Measurements from ENCODE around the gene ALG9.

The ALG9 gene

DNA sequence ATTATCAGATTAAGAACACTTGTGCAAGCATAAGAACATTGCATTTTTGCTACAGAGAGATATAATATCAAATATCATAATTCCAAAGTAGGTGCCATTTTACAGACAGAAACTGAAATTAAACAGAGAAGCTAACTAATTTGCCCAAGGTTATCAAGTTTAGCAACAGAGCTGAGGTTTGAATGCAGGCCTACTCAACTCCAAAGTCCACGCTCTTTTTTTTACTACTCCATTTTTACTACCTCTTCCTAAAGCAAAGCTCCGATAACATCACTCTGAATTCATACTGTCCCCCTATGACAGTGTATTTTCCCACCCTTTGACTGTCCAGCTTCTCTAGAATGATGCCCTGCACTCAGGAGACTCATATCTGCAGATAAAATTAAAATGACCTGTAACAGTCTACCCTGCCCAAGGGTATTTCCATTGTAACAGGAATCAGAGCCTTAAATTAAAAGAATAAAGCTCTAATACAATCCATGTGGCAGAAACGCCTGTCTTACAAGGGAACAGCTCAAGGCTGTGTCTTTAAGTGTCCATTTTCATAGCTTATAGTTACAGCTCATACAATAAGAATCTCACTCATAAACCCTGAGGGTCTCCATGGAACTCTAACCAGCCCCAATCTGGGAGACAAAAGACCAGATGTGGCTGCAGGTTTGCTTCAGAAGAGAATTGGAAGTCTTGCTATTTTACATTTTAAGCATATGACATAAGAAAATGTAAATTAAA lies 36.8 kb downstream of the ALG9 start:
- no peak for DNase-seq

DNA sequence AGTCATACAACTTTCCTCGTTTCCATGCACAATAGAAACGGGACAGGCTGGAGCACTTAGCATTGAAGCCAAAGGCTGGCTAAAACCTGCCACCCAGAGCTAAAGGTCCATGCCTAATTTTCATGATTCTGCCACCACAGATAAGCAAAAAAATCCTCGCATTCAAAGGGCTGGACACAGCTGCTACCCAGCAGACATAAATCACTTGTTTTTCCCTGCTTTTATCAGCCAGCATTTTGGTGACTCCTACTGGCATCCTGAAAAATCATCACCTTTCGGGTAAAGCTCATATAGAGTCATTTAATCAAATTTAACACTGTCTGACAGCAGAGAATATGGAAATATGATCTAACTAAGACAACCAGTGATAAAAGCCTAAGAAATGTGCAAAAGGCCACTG lies 37.9 kb downstream of the ALG9 start:
- no peak for DNase-seq

DNA sequence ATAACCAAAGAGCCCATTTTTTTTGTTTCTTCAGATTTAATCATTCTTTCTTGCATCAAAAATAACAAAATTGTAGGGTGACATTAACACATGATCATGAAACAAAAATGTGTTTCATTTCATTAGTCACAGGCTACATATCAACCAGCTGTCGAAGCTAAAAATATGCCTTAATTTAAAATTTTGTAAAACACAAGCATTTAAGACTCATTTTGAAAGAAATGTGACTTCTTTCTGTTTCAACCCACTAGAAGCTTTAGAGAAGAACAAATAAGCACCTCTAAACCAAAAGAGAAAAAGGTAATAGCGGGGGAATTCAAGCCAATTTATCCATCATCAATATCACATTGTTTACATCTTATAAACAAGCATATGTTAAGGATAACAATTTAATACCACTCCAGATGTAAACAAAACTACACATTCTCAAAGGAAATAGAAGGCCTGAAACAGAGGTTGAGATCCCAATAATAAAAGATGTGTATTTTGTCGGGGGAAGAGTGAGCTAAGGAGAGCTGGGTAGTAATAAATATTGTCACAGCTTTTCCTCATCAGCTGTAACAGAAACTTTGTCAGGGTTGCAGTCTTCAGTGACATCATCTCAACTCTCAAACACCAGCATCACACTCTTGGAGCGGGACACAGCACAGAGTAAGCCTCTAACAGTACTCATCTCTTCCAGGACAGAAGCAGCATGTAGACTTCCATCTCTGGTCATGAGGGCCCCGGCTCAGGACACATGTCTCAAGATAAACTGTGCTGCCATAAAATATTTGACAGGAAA lies 42.0 kb downstream of the ALG9 start:
- DNase-seq: no peak

DNA sequence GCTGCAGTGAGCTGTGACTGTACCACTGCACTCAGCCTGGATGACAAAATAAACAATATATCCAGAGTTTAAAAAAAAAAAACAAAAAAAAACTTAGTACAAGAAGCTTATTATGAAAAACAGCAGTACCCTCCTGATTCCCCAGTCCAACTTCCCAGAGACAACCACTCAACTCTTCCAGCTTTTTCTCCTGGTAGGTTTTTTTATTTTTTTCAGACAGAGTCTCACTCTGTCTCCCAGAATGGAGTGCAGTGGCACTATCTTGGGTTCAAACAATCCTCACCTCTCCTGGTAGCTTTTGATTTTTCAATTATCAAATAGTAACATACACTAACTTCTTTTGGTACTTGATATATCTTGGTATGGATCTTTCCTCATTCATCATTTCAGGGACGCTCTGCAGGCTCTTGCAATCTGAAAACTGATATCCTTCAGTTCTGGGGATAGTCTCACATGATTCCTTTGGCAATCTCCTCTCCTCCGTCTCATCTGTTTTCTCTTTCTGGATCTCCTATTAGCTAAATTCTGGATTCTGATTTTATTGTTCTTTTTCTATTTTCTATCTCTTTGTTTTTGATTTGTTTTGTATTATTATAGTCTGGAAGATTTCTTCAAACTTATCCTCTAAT lies 44.9 kb downstream of the ALG9 start:
- no peak for DNase-seq

DNA sequence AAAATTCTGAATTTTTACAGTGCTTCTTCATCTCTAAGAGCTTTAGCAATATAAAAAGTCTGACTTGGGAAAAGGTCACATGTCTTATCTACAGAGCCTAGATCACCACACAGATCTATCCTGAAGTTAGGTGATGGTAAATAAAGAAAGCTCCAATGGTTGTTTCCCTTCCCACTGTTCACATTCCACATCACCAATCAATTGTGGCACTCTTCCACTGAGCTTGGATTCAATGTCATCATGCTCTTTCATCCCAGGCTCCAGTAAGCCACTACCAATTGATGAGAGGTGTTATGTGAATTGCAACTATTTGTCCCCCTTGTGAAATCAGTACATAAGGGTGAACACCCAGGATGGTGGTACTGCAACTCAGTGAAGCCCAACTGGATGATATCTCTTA lies 47.8 kb downstream of the ALG9 start:
- no peak for DNase-seq

DNA sequence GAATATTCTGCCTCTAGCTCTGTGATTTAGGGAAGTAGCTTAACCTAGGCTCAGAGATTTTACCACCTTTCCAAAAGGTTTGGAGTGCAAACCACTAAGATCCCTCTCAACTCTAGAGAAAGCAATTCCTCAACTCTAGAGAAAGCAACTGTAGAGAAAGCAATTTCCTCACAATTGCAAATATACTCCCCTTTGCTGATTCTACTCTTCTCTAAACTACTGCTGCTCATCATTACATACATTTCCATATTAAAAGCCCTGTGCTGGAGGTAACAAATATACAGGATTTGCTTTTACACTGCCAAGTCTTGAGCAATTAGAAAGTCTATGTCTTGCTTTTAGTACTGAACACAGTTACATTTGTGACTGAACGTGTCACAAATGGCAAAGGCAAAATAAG lies 48.2 kb downstream of the ALG9 start:
- DNase-seq: no peak

DNA sequence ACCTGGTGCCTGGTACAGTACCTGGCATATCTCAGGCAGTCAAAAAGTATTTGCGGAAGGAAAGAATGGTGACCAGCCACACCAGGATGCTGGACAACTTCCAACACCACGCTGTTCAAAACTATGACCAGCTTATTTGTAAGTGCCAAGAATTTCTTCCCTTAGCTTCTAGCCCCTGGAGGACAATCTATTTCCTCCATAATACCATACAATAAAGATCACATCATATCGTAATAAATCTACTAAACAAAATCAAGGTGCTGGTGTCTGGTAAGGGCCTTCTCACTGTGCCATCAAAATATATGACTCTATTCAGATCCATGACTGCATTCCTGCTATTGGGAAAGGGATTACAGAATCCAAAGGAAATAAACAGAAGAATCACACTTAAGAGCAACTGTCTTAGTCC lies 51.5 kb downstream of the ALG9 start:
- DNase-seq: no peak

DNA sequence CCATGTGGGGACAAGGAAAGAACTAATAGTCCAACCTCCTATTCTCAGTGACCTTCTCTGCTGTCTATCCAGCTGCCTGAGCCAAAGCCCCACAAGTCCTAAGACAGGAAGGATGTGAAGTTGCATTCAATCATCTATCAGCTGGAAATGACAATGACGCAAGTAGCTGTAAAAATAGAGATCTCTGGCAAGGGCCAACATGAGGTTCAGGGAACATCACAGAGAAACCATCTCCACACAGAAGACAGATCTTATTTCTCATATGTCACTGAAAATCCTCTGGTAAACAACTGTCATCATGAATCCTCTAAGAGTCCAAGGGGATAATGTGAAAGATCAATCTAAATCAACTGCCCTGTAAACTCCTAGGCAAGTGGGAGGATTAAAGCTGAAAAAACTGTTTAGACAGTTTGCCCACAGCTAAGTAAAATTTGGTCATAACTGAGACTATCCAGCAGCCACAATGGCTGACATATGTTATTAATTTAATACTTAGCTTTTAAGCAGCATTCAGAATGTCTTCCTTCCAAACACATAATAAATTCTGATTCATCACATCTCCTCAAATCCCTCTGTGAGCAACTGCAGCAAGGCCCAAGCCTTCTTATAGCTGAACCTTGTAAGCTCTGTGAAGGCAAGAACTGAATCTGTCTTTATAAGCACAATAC lies 52.1 kb downstream of the ALG9 start:
- no peak for DNase-seq

DNA sequence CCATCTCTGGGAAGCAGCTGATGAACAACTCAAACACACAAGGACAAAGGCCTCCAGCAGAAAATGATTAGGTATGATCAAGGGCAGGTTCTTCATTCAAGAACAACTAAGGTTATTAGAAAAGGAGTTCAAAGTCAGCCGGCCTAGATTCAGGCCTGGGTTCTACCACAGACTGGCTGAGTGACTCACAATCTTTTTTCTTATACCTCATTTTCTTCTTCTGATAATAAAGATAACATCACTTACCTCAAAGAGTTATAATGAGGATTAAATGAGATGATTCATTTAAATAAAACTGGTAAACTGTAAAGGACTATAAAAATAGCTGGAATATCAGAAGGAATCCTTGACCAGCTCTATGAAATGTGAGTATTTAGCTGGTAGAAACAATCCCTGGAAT lies 55.9 kb downstream of the ALG9 start:
- no peak for DNase-seq

DNA sequence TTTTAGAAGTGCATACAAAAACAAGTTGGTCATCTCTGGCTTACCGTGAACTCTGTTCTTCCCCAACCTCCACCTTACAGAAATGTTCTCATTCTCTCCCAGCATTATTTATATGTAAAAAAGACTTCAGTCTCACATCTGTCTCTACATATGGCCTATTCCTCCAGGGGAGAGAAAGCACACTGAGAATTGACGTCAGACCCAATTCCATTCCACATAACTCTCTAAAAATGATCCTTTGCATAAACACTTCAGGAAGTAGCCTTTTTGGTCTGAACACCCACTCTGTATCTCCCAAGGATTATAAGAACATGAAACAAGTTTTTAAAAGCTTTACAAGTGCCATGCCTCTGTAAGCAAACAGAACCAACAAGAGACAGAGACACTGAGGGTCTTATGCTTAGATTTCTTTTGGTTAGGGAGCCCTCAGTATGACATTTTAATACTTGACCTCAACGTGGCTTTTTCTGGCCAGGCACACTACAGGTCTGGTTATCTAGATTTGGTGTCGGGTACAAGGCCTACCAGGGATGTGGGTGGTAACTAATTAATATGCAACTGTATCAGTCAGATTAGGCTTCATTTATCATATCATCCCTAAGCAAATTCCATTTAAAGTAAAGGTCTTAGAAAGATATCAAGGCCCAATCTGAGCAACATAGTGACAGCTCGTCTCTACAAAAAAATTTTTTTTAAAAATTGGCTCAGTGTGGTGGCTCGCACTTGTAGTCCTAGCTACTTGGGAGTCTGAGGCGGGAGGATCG lies 56.6 kb downstream of the ALG9 start:
- DNase-seq: no peak

DNA sequence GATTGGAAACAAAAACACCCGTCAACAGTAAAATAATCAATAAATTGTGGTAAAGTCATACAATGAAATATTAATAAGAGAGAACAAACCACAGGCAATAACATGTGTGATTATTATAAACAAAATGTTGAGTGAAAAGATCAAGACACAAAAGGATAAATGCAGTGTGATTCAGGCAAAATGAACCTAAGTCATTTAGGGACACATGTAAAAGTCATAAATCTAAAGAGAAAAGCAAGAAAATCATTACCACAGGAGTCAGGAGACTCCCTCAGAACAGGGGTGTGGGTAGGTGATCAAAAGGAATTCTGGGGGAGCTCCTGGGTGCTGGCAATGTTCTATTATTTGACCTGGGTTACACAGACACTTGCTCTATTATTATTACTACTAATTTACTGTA lies 57.3 kb downstream of the ALG9 start:
- no peak for DNase-seq

DNA sequence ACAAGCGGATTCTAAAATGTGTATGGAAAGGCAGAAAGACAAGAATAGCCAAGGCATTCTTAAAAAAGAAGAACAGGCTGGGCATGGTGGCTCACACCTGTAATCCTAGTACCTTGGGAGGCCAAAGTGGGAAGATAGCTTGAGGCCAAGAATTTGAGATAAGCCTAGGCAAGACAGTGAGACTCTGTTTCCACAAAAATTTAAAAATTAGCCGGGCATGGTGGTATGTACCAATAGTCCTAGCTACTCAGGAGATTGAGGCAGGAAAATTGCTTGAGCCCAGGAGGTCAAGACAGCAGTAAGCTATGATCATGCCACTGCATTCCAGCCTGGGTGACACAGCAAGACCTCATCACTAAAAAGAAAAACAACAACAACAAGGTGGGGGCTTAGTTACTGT lies 59.2 kb downstream of the ALG9 start:
- DNase-seq: no peak

DNA sequence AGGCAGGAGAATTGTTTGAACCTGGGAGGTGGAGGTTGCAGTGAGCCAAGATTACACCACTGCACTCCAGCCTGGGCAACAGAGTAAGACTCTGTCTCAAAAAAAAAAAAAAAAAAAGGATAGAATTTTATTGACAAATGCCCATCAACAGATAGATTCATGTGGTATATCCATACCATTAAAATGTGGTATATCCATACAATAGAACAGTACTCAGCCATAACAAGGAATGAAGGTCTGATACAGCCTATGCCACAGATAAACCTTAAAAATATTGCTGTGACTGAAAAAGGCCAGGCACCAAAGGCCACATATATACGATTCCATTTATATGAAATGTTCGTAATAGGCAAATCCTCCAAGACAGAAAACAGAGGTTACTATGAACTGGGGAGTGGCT lies 59.9 kb downstream of the ALG9 start:
- no peak for DNase-seq

DNA sequence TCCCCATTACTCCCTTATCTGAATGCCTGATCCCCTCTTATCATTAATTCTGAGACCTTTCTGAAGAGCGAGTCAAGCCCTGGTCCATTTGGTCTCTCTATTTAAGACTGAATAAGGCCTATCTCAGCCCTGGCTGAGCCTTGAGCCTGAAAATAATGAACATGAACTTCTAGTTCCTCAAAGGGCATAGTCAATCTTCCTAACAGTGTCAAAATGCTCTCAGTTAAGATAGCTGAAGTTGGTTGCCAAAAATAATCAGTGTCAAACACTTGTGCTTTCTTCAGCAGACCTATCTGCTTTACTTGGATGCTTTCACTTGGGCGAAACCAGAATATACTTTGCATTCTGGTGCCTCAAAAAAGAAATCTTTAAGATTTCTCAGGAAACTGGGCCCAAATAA lies 62.5 kb downstream of the ALG9 start:
- DNase-seq: no peak

DNA sequence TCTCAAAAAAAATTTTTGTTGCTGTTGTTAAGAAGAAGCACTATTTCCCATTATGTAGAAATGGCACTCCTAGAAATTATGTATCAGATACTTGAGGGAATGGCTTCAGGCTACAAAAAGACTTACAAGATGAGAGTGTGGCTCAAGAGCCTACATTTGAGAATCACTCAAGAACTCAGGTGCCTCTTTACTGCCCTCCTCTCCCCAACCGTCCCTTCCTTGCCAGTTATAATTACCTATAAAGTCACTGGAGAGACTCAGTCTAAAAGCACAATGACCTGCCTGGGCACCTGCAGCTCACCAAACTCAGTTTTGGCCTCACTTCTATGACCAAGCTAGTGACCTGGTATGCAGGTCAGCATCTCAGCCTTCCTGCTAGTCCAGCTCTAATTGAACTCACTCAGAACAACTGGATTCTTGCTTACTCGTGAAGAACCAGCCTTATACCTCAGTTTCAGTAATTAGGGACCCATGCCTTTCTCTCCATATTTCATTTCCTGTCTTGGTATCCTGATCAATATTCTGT lies 63.3 kb downstream of the ALG9 start:
- DNase-seq: no peak

DNA sequence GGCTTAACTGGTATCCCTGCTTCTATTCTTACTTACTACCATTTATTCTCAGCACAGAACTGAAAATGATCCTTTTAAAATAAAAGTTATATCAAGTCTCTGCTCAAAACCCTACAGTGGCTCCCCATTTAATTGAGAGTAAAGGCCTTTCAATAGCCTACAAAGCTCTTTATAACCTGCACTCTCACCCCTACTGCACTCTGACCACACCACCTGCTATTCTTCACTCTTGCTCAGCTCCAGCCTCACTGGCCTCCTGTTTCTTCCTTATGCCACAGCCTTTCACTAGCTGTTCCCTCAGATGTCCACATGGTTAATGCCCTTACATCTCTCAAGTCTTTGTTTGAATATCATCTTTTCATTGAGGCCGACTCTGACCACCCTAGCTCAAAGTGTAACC lies 64.3 kb downstream of the ALG9 start:
- no peak for DNase-seq

DNA sequence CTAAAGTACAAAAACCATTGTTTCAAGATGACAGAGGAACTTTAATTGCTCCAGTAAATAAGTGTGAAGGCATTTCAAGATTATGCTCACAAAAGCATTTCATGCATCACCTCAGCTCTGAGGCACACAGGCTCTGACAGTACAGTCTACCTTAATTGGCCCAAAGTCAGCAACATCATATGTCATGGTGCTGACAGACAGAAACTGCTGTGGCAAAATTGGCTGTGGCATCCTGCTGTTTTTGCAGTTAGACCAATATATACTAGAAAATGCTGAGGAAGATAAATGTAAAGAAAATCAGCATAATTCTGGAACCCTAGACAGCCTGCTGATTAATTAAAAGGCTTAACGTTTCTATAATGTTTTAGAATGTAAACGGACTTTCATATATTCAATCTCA lies 70.2 kb downstream of the ALG9 start:
- DNase-seq: no peak

DNA sequence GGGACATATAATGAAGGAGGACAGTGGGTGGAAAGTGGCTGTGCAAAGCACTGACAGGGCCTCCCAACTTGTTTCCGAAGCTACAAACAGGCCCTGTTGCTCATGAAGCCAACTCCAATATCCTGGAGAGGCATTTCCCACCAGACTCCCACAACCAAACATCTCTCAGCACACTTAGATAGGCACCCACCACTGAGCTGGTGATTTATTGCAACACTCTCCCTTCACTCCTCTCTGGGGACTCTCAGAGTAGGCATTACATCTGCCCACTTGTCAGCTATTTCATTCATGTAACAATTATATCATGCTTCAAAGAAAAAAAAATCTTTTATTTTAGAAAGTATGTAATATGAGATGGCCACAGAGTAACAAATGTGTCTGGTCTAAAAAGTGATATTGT lies 73.1 kb downstream of the ALG9 start:
- no peak for DNase-seq

DNA sequence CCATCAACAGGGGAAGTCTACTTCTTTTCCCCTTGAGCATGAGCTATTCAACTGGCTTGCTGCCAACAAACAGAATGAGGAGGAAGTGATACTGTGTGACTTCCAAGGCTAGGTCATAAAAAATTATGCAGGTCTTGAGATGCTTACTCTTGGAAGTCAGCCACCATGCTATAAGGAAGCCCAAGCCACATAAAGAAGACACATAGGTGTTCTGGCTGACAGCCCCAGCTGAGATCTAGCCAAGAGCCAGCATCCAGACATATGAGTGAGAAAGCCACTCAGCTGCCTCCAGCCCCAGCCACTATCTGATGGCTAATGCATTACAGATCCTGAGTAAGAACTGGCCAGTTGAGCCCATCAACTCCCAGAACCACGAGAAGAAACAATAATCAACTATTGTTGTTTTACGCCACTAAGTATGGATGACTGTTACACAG lies 74.2 kb downstream of the ALG9 start:
- DNase-seq: no peak

DNA sequence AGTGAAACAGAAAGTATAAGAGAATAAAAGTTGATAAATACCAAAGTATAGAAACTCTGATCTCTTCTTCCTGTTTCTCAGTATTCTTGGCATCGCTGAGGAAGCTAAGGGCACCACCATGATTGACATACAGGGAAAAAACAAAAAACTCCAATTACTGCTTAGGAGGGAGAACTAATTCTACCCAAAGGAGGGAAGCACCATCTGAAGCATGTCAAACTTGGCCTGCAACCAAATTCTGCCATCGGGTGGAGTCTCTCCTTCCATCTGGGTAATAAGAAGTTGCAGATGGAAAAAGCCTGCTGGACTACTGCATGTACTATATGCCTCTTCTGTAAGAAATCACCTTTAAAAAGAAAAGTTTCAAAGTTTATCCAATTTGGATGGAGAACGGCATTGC lies 74.7 kb downstream of the ALG9 start:
- DNase-seq: no peak

DNA sequence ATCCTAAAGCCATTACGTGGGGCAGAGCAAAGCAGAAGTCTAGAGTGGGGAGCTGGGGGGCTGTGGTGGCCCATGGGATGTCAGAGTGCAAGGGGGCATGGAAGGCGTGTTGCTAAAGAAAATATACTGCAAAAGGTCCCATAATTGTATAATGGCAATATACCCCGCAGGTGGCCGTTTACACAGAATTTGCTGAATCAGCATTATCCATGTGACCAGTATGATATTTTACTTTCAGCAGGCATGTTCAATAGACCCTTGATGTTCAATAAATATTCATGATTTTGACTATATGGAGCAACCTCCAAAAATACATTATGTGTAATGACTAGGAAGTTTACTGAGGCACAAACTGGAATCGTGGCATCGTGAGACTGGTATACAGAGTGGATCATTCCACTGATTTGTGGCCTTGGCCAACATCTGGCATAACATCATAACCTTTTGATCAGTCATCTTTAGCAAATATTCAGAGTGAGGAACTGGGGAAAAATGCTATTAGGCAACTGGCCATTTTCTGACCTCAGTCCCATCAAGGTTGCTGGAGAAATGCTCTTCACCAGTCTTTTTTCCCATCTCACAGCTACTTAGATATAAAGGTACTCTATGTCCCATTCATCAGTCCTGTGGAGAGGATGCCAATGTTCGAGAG lies 75.9 kb downstream of the ALG9 start:
- DNase-seq: no peak

DNA sequence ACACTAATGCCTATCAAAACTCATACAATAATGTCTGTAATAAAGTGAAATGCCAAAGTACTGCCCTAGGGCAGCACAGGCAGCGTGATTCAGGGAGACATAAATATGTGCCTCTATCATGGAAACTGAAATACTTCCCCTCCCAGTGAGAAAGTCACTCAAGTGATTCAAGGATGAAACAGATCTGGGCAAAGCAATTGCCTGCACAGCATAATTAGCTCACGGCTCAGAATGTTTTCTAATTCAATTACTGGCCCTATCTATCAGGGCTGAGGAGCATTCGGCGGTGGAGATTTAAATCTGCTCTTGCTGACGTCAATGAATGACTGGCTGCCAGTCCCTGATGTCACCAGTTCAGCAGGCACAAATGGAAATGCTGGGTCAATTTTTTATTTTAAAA lies 77.5 kb downstream of the ALG9 start:
- no peak for DNase-seq
